ENCODE data around the gene DOK4.

- TF ChIP-seq CTCF (IDR thresholded peaks at IDR 0.05) (no peak), POLR2A (IDR thresholded peaks at IDR 0.05) (no peak)
Observed at GRCh38 chr16:57445510-57445909, 40.8 kb downstream of the DOK4 start.

Data from uterus (tissue), 2 donors.